MV-4-11 (cell line): ENCODE data around the gene PPARG.

ENCODE experiments used
- DNase-seq: peaks from one replicate; lab custom pipeline; 2025; lab: John Stamatoyannopoulos, UW

PPARG gene

DNA sequence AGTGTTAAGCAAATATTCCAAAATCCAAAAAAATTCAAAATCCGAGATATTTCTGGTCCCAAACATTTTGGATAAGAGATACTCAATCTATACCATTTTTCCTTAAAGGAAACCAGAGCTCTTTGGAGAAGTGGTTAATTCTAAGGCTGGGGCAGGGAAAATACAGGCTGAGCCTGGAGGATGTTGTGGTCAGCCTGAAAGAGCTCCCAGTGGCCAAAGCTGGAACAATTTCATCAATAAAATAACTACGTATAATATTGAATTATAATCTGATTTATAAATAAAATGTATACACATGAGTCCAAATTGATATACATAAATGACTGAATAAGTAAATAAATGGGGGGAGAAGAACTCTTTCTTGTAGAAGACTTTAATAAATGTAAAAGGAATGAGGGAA, 24.6 kb downstream of the PPARG start:
- DNase-seq: no peak

DNA sequence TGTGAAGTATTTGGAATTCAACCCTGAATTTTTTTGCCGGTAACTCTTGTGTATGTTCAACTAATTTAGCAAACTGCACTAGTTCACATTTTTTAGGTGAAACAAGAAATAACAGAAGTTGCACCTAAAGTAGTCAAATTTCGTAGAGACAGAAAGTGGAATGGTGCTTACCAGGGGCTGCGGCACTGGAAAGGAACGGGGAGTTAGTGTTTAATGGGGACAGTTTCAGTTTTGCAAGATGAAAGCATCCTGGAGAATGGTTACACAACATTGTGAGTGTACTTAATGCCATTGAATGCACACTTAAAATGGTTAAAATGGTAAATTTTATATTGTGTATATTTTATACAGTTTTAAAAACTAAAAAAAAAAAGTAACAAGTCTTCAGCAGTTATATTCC, 27.4 kb downstream of the PPARG start:
- DNase-seq: no peak

DNA sequence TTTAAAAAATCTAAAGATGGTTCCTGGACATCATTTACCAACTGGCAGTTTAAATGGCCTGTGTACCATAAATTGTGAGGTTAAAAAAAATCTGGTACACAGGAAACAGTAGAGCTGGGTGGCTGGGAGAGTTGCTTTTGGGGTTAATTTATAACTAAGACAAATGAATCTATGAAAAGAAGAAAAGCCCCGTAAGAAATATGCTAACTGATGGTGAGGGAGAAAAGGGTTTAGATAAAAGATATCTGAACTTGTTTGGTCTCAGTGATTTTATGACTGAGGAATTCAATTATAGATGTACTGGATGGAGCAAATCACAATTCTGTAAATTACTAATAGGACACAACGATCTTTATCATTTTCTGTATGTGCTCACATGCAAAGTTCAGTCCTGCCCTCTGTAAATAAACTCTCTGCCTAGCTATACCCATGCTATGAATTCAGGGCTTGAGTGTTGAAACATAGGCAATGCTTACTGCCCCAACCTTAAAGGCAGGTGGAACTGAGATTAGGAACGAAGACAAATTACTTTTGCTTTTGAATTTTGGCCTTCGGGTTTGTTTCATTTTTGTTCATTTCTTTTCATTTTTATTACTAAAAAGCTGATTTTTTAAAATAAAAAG, 28.0 kb downstream of the PPARG start:
- no peak for DNase-seq

DNA sequence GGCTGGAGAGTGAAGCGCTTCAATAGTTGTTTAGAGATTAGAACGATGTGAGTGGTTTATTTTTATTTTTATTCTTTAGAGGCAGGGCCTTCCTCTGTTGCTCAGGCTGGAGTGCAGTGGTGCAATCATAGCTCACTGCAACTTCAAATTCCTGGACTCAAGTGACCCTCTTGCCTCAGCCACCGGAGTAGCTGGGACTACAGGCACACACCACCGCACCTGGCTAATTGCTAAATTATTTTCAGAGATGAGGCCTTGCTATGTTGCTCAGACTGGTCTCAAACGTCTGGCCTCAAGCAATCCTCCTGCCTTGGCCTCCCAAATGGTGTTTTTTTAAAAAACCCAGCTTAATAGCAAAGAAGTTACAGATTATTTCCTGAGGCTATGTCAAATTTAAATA, 29.0 kb downstream of the PPARG start:
- DNase-seq: no peak

DNA sequence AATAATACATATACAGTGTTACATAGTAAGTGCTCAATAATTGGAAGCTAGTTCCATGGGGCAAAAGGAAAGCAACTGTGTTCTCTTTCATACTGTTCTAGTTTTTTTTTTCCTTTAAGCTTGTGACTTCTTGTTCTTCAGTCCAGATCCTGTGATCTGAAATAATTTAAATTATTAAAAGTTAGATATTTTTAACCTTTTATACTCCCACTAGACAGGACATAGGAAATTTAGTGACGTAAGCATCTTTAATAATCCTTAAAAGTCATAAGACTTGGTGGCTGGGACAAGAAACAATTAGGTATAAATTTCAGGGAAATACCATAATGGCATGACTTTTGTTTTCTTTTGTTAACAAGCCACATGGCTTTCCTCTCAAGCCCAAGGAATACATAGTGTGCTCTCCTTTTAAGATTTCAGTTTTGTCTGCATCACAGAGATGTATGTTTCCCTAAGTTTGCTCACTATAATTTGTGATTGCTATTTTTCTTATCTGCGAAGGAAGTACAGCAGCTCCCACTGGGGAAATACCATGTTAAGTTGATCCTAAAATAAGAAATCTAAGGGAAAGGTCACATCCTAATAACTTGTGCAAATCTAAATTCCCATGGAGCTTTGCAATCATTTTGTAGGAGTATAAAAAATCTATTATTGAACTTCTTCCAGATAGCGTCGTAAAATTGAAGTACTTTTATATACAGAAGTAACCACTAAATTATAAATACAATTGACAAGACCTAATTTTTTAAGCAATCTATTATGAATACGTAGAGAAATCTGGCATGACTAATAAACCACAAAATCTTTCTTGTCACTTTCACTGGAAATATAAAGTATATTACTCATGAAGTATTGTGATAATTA, 30.1 kb downstream of the PPARG start:
- DNase-seq: no peak

DNA sequence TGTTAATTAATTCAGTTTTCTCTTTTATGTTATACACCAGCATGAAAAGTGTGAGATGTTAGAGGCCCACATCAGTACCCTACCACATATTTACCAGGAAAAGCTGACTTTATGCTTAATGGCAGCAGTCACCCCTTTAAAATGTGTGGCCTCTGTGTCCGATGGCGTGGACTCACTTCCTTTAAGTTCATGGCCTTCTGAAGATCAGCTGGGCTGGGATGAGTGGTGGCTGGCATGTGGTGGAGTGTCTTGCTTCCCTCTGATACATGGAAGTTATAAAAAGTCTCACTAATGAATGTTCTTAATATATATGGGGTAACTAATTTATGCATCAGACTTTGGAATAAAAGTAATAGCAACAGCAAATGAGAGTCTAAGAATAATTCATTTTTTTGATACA, 32.1 kb downstream of the PPARG start:
- no peak for DNase-seq

DNA sequence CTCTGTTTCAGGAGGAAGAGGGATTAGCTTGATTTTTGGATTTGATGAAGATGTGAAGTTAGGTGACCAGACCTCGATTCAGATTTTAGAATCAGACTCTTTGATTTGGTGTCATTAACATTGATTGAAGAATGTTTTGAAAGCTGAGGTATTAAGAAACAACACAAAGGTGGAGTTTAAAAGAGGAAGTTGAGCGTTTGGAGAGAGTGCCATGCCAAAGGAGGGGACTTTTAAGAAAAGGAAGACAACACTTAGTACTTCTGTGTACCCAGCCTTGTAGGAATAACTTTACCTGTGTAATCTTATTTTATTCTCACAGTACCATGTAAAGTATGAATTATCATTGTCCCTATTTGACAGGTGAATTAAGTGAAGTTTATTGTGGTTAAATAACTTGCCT, 34.4 kb downstream of the PPARG start:
- DNase-seq: peak; percentile 33

DNA sequence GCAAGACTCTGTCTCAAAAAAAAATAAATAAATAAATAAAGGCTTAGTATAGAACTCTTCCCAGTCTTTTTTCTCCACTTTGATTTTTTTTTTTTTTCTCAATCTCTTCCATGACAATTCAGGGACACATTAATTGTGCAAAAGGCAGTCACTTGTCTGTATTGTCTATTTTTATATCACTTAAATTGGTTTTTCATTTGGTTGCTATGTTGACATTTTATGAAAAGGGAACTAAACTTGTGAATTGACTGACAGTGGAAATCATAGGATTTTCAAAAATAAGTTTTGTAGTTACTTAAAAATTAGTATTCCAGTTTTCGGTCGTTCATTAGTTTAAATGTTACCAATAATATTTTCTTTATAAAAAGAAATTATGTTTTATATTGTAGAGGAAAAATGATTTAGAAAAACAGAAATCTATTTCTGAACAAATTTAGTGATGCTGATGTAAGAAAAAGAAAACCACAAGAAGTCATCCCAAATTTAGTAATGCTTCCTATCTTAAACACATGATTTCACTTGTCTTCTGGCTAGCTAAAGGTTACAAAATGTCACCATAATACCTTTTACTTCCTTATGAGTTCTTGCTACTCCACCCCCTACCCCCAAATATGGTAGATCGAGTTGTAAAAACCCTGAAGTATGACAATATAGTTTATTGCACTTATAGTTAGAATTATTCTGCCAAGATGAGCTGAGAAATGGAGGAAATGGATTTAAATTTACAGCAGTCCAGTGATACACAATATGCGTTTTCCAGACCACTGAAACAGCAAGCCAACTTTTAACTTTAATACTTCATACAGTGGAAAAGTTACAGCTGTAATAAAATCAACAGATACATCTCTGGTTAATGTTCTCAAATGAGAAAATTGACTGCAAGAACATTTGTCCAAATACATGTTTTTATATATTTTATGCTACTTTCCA, 37.0 kb downstream of the PPARG start:
- DNase-seq: peak; percentile 87

DNA sequence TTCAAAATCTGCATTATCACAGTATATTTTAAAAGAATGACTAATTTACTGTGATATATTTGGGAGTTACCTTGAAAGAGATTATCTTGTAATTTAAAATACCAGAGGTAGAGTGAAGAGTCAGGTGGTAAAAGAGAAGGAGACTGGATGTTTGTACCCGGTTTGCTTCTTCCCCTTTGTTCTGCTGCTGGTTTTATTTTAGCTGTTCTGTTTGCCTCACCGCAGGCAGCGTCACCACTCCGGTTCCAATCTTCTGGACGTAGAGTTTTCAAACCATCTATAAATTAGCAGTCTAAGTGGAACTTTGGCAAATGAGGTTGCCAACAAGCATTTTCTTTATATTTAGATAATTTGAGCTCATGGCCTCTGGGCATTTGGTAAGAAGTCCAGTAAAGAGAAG, 38.2 kb downstream of the PPARG start:
- no peak for DNase-seq

DNA sequence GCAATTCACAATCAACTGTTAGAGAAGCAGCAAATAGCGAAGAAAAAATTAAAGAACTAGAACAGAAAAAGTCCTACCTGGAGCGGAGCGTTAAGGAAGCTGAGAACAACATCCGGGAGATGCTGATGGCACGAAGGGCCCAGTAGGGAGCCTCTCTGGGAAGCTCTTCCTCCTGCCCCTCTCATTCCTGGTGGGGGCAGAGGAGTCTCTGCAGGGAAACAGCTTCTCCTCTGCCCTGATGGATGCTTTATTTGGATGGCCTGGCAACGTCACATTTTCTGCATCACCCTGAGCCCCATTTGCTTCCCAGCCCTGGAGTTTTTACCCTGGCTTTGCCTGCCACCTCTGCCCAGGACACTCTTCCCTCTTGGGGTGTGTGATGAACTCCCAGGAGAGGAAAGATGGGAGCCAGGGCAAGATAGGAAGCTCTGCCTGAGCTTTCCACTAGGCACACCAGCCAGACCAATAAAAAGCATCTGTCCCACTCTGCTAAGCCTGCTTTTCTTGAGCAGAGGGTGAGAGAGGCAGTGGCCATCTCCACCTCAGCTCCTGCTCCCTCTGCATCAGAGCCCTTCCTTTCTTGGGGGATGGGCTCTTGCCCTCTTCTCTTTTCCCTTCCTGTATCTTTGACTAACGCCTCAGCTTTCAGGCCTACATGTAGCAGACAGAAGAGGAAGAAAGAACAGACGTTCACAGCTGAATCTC, 39.4 kb downstream of the PPARG start:
- DNase-seq: peak; percentile 60

DNA sequence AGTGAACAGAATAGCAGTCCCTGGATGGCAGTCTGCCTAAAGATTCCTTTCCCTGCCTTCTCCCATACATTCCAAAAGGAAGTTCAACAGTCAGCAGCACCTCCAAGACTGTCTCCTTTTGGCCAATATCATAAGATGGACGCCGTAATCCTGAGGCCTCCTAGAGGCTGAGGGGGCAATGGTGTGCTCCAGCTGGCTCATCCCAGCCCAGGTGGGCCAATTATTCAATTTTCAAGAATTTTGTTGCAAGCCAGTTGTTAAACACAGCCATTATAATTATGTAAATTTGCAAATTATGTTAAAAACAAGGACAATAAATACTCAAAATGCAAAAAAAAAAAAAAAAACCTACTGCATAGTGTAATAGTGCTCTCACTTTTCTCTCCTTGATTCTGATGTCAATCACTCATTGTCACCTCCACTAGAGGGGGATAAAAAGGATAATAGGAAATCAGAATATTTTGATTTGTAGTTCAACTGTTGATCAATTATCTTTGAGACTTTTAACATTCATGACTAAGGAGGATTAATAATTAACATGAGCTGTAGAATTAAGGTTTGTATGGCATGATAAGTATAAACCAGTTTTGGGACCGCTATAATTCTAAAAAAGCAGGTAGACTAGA, 40.1 kb downstream of the PPARG start:
- no peak for DNase-seq

DNA sequence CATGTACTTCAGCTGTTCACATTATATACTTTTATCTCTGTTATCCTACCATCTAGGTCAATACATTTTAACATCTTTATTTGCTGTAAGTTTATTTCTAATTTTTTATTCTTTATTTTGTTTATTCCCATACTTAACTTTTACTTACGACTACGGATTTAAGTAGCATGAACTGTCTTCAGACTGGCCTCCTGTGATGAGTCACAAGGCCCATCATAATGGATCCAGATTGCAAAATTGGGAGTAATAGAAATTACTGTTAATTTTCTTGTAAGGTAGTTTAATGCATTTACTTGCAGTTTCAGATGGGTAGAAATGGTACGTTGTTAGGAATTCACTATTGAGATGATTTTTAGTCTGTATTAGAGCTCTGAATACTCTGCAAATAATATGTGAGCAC, 45.9 kb downstream of the PPARG start:
- no peak for DNase-seq

DNA sequence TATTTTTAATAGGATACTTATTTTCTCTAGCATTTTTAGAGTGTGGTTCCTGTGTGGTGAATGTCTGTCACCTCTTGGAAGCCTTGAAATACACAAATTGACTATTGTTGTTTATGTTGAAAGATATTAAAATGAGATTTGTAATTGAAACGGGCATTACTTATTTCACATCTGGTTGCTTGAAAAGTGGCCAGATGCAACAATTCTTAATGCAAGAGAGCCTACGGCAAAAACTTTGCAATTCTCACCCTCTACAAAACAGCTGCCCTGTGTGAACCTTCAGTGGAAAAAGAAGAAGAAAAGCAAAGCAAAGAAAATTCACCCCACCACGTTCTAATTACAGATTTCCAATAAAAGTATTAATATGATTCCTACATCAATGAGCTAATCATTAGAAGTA, 46.6 kb downstream of the PPARG start:
- no peak for DNase-seq

DNA sequence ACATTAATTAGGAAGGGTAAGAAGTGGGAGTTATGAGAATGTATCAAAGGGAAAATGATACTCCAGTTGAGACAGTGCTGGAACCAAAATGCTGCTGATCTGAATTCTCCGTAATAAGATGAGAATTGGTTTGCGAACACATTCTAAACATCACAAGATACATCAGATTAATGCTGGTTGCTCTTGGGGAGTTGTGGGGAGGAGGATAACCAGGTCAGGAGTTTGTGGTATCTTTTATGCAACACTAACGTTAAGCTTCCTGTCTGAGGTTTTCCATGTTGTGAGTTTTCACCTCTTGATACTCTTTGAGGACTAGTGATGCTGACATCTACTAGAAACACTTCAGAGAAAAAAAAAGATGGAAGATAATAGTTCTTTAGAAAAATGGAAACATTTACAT, 47.2 kb downstream of the PPARG start:
- DNase-seq: peak; percentile 77

DNA sequence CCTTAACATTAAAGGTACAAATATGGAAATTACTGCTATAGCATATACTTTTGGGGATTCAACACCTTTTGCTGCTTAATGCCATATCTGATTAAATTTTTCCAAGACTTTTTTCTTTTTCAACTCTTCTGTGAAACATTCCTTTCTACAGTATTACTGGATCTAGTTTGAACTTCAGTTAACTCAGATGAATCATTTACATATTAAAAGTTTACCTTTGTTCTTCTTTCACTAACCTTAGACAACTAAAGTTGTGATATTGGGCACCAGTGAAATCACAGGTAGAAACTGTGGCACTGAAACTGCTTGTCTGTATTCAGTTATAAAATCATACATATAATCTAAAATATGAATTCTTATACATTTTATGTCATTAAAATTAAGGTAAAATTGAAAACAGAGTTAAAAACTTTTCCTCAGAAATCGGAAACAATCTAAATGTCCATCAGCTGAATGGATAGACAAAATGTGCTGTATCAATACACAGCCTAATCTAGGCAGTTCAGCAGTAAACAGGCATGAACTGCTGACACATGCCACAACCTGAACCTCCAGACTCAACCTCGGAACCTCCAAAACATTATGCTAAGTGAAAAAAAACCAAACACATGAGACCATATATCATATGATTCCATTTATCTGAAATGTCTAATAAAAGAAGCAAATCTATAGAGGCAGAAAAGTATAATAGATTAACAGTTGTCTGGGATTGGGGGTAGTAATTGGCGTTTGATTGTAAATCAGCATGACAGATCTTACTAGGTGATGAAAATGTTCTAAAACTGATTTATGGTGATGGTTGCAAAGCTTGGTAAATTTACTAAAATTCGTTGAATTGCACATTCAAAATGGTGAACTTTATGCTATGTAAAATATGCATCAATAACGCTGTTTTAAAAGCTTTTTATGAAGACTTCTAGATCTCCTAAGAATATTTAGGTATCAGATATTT, 50.0 kb downstream of the PPARG start:
- no peak for DNase-seq

DNA sequence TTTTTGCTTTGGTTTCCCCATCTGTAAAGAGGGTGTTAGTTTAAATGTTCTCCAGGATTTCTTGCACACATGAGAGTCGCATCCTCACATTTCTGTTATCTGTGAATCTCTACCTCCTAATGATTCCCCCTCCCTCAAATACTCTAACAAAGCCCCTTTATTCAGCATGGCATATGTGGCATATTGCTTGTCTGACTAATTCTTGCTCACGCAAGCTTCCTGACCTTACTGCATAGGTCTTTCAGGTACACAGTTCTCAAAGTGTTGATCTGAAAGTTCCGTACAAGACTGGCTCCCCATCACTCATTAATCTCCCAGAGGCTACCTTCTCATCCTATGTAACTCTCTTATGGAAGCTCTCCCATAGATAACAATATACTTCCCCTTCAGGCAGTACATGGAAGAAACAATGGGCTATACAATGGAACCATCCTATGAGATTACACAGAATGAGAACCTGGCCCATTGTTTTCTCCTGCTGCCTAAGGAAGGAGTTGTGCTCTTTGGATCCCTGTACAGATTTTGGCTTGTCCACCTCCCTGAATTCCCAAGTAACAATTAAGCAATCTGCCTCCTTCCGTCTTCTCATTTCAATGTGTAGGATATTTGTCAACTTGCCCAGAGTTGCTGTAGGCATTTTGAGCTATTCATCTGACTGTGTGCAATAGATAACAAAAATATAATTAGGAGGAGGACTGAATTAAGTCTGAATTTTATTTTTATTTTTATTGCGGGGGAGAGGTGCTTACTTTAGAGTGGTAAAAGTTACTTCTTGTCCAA, 51.0 kb downstream of the PPARG start:
- DNase-seq: no peak

DNA sequence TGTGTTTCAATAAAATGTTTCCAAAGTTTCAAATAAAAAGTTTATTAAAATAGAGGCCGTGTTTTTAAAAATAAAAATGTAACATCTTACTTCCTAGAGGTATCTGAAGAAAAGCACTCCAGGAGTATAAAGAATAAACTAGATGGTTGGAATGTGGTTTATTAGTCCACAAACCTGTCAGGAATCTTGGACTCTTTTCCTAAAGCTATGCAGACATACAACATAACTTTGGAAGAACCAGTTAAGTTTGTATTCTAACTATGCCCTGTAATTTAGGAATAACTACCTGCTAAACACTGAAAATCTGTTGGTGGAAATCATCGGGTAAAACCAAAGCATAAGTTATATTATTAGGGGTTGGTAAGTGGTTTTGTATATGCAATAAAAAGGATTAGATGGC, 51.6 kb downstream of the PPARG start:
- no peak for DNase-seq

DNA sequence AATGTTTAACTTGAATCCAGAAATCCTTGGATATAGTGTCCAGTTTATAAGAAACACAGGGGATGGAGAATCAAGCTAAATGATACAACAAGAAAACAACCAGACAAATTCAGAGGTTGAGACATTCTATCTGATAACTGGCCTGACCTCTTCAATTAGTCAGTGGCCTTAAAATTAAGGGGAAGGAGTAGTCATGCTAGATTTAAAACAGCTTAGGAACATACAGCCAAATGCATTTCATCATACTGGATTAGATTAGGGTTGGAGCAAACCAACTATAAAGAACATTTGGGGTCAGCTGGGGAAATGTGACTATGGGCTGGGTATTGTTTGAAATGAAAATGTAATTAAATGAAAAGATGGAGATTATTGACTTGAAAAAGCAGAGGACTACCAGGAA, 53.3 kb downstream of the PPARG start:
- DNase-seq: peak; percentile 70

DNA sequence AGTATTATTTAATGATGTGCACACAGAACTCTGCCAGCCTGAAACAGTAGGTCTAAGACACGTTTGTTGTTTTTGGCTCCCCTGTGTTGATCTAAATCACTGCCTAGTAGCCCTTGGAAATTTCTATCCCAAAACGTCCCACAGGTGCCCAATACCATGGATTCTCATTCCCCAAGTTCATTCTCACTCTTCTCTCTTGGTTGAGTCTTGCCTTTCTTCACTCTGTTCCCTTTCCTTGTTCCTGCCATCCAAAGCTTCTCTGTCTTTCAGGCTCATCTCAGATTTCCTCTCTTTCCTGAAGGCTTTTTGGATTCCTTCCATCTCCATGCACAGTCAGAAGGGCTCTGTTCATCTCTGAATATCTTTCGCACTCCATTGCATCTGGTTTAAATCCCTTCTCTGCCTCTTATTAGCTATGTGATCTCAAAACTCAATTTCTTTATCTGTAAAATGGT, 54.2 kb downstream of the PPARG start:
- DNase-seq: no peak
